WTC11 (cell line): ENCODE measurements around the gene PLXDC1.

Experiments
- ESRRA ChIP-seq: sonication (generic); formaldehyde crosslinking; IDR thresholded peaks from 2 replicates; pipeline ENCODE4 v1.8.1; 2022; ENCODE audit warnings: mild to moderate bottlenecking, missing genetic modification reagents, borderline replicate concordance
- ETV6 ChIP-seq: sonication (generic); formaldehyde crosslinking; IDR thresholded peaks from 2 replicates; pipeline ENCODE4 v1.8.1; 2022; ENCODE audit warnings: mild to moderate bottlenecking, missing genetic modification reagents
- NR3C1 ChIP-seq: sonication (generic); formaldehyde crosslinking; conservative IDR thresholded peaks from 2 replicates; pipeline ENCODE4 v1.8.1; 2023; ENCODE audit warnings: low read depth, mild to moderate bottlenecking, missing genetic modification reagents
- TF ChIP-seq, protein P1 (sequence below): fragments of 200-600 bp; IDR thresholded peaks from 2 replicates; pipeline ENCODE4 v1.8.0; 2022; ENCODE audit warnings: antibody characterized with exemption
- TF ChIP-seq, protein P2 (sequence below): sonication (generic); formaldehyde crosslinking; IDR thresholded peaks from 2 replicates; pipeline ENCODE4 v1.8.0; 2022; ENCODE audit warnings: mild to moderate bottlenecking, missing genetic modification reagents

DNA sequence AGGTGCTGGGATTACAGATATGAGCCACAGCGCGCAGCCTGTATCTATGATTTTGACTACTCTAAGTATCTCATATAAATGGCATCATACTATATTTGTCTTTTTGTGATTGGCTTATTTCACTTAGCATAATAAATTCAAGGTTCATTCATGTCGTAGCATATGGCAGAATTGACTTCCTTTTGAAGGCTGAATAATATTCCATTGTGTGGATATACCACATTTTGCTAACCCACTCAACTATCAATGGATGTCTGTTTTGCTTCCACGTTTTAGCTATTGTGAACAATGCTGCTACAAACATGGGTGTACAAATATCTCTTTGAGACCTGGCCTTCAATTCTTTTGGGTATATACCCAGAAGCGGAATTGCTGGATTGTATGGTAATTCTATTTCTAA, 10.1 kb downstream of the PLXDC1 start:
- TF ChIP-seq, protein P1, sequence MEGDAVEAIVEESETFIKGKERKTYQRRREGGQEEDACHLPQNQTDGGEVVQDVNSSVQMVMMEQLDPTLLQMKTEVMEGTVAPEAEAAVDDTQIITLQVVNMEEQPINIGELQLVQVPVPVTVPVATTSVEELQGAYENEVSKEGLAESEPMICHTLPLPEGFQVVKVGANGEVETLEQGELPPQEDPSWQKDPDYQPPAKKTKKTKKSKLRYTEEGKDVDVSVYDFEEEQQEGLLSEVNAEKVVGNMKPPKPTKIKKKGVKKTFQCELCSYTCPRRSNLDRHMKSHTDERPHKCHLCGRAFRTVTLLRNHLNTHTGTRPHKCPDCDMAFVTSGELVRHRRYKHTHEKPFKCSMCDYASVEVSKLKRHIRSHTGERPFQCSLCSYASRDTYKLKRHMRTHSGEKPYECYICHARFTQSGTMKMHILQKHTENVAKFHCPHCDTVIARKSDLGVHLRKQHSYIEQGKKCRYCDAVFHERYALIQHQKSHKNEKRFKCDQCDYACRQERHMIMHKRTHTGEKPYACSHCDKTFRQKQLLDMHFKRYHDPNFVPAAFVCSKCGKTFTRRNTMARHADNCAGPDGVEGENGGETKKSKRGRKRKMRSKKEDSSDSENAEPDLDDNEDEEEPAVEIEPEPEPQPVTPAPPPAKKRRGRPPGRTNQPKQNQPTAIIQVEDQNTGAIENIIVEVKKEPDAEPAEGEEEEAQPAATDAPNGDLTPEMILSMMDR = no peak
- no peak for TF ChIP-seq NR3C1 (CRISPR knock-in tag)
- no peak for TF ChIP-seq ESRRA
- TF ChIP-seq, protein P2, sequence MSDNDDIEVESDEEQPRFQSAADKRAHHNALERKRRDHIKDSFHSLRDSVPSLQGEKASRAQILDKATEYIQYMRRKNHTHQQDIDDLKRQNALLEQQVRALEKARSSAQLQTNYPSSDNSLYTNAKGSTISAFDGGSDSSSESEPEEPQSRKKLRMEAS (CRISPR knock-in tag) = no peak
- TF ChIP-seq ETV6 (CRISPR knock-in tag) = no peak
